ENCODE measurements around the gene CDC26.

CDC26 gene

DNA sequence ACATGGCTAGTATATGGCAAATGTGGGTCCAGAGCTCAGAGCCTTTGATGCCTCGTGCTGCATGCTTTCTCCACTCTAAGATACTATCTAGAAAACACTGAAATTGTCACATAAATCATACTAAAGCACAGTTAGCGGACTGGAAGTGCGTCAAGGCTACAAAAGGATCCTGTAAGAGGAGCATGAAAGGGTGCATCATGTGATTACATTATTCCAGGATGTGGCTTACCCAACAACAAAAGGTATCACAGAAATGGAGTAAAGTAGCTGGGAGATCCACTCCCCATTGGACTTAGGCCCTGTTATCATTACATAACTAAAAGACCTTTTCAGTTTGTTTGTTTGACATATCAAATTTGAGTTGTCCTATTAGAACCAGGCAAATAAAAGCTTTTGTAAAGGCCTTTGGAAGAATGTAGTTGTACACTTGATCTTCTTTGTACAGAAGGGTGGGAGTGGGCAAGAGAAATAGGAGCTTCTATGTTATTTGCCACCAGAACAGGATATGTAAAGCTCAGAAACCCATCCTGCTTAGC is 47.2 kb downstream of the CDC26 start:
- TF ChIP-seq, protein P1, sequence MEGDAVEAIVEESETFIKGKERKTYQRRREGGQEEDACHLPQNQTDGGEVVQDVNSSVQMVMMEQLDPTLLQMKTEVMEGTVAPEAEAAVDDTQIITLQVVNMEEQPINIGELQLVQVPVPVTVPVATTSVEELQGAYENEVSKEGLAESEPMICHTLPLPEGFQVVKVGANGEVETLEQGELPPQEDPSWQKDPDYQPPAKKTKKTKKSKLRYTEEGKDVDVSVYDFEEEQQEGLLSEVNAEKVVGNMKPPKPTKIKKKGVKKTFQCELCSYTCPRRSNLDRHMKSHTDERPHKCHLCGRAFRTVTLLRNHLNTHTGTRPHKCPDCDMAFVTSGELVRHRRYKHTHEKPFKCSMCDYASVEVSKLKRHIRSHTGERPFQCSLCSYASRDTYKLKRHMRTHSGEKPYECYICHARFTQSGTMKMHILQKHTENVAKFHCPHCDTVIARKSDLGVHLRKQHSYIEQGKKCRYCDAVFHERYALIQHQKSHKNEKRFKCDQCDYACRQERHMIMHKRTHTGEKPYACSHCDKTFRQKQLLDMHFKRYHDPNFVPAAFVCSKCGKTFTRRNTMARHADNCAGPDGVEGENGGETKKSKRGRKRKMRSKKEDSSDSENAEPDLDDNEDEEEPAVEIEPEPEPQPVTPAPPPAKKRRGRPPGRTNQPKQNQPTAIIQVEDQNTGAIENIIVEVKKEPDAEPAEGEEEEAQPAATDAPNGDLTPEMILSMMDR (IDR thresholded peaks at IDR 0.05; ENCODE audit: insufficient read depth, low read length, missing control alignments): no peak
- DNase-seq (ENCODE audit: low read depth, low spot score): no peak
- POLR2A ChIA-PET: no interaction called here
- H3K4me3 ChIP-seq (ENCODE audit: low read depth, low read length): no peak overlapping the region
- CTCF ChIA-PET: interaction anchor here (0.7 to 1.3 kb wide), 4 partner anchors 10 to 47 kb away, joined by 3 to 5 read pairs (median 4); no protein-coding TSS in a partner anchor

DNA sequence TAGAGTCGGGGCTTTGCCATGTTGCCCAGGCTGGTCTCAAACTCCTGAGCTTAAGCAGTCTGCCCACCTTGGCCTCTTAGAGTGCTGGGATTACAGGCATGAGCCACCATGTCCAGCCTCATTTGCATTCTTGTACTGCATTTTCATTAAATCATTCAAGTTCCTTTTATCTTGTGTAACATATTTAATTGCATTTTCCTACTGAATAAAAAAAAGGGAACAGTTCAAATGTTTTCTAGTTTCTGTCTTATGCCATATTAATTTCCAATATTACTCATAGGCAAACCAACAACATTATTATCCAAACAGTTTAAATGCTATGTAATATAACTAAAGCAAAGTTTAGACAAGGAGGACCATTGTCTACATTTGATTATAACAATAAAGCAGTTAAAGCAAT is 47.9 kb downstream of the CDC26 start:
- POLR2A ChIA-PET: no interaction called here
- DNase-seq (ENCODE audit: low read depth, low spot score): no peak
- TF ChIP-seq, protein P1 (IDR thresholded peaks at IDR 0.05; ENCODE audit: insufficient read depth, low read length, missing control alignments): no peak
- H3K4me3 ChIP-seq (ENCODE audit: low read depth, low read length): no peak overlapping the region
- CTCF ChIA-PET: interaction anchor here (1.3 kb wide), 1 partner anchor 18 kb away, joined by 3 read pairs; no protein-coding TSS in a partner anchor

DNA sequence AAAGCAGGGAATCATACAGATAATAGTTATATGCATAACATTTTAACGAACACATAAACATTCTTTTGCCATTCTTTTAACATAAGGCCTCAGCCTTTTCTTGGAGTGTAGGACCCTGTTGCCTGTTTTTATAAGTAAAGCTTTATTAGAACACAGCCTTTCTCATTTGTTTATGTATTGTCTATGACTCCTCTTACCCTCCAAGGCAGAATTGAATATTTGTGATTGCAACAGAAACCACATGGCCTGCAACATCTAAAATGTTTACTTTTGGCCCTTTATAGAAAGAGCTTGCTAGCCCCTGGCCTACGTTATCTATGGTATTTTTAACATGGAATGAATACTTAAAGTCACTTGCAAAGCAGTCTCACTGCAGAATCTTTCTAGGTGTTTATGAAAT is 51.4 kb downstream of the CDC26 start:
- H3K4me3 ChIP-seq (ENCODE audit: low read depth, low read length): no peak overlapping the region
- ChIA-PET POLR2A (no interaction called here), CTCF (interaction anchor here (1.1 kb wide), 1 partner anchor 43 kb away, joined by 3 read pairs; no protein-coding TSS in a partner anchor)
- DNase-seq (ENCODE audit: low read depth, low spot score): peak; percentile 47
- TF ChIP-seq, protein P1 (IDR thresholded peaks at IDR 0.05; ENCODE audit: insufficient read depth, low read length, missing control alignments): no peak

DNA sequence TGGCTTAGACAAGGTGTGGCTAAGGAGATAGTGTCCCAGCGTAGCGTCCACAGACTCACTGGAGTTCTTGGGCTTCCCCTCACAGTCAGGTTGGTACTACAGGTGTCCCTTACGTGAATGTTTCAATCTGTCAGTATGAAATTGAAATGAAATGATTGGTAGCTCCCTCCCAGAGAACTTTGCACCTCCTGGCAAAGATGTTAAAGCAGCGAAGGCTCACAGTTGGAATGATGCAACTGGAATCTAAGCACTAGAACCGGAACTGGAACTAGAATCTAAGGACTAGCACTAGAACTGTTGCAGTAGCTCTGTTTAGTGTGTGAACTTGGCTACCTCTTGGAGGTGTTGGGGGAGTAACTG is 52.9 kb downstream of the CDC26 start:
- no peak for DNase-seq (ENCODE audit: low read depth, low spot score)
- TF ChIP-seq, protein P1 (IDR thresholded peaks at IDR 0.05; ENCODE audit: insufficient read depth, low read length, missing control alignments): no peak
- H3K4me3 ChIP-seq (ENCODE audit: low read depth, low read length): peak overlapping the region; percentile 91
- ChIA-PET POLR2A (interaction anchor here (1.0 to 1.2 kb wide), 2 partner anchors 10 to 59 kb away, joined by 3 to 4 read pairs; no protein-coding TSS in a partner anchor), CTCF (interaction anchor here (0.8 to 2.3 kb wide), 6 partner anchors 10 to 180 kb away, joined by 3 to 8 read pairs (median 4); partner anchors contain the start of genes ALAD, CDC26 and PRPF4)

DNA sequence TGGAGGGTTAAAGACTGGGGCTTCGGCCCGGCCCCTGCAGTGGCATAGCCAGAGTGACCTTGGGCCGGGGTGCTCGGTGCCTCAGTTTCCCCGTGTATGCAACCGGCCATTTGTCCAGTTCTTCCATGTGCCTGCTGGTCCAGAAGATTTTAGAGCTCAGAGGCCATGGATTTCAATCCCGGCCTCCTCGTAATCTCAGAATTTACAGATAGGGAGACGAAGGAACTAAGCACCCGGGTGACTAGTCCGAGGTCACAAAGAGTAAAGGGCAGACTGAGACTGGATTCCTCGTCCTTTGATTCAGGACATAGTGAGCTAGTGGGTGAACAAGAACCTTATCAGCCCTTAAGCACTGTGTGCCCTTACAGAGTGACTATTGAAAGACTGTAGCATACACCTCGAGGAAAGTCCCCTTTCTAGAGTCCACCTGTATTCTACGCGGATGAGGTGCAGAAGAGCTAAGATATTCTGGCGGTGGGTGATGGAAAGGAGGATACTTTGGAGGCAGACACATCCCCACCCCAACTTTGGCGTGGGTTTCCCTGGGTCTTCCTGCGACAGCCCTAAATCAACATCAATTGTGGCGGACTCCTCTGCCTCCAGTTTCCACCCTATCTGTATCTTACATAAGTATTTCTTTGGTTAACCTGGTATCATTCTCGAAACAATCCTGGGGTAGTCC is 53.4 kb downstream of the CDC26 start:
- H3K4me3 ChIP-seq (ENCODE audit: low read depth, low read length): peak overlapping the region; percentile 91
- no peak for DNase-seq (ENCODE audit: low read depth, low spot score)
- TF ChIP-seq, protein P1 (IDR thresholded peaks at IDR 0.05; ENCODE audit: insufficient read depth, low read length, missing control alignments): no peak
- CTCF ChIA-PET: interaction anchor here (1.0 to 2.3 kb wide), 7 partner anchors 8 to 181 kb away, joined by 3 to 8 read pairs (median 3); partner anchors contain the start of genes CDC26 and PRPF4
- POLR2A ChIA-PET: interaction anchor here (0.6 to 2.1 kb wide), 5 partner anchors 10 to 680 kb away, joined by 3 to 13 read pairs (median 4); partner anchors contain the start of genes CDC26, PRPF4 and SLC31A2
